Hepatocyte (in vitro differentiated cells): Measurements from ENCODE around the gene LONP1. TPM values are rescaled to one million over a fixed set of nuclear protein-coding genes. Genes with fewer than 3 reads are reported as not detected.
A peak's percentile ranks its signal among the peaks of the same experiment; 100 is the strongest.
"Not testable (repeated sequence)": the region's sequence is repeated elsewhere in the genome, so short reads cannot be mapped to it uniquely, and the experiment has no call there.

Source experiments
- DNase-seq: peaks from one replicate; pipeline ENCODE4 v3.0.0-alpha.2; 2016; ENCODE audit warnings: low spot score
- H2AFZ ChIP-seq: fragments of 200-600 bp; sonication (generic); 2 replicates; pipeline ENCODE4 v1.6.0; 2016; ENCODE audit warnings: antibody characterized with exemption, mild to moderate bottlenecking
- H3K27ac ChIP-seq: fragments of 200-600 bp; sonication (generic); 2 replicates; pipeline ENCODE4 v1.5.1; 2016; ENCODE audit warnings: mild to moderate bottlenecking
- H3K27me3 ChIP-seq: fragments of 200-600 bp; sonication (generic); 2 replicates; pipeline ENCODE4 v1.6.1; 2016
- H3K36me3 ChIP-seq: fragments of 200-600 bp; sonication (generic); replicated peaks from 2 replicates; pipeline ENCODE4 v1.5.1; 2016; ENCODE audit warnings: low read depth; ENCODE audit not compliant: insufficient read depth
- H3K4me1 ChIP-seq: fragments of 200-600 bp; sonication (generic); 2 replicates; pipeline ENCODE4 v1.5.1; 2016; ENCODE audit warnings: mild to moderate bottlenecking, moderate library complexity; ENCODE audit not compliant: insufficient read depth
- H3K4me2 ChIP-seq: fragments of 200-600 bp; sonication (generic); 2 replicates; pipeline ENCODE4 v1.6.0; 2016
- H3K4me3 ChIP-seq: fragments of 200-600 bp; sonication (generic); 2 replicates; pipeline ENCODE4 v1.5.1; 2016; ENCODE audit warnings: mild to moderate bottlenecking
- H3K79me2 ChIP-seq: fragments of 200-600 bp; sonication (generic); 2 replicates; pipeline ENCODE4 v1.6.0; 2017; ENCODE audit warnings: mild to moderate bottlenecking
- H3K9me2 ChIP-seq: fragments of 200-600 bp; sonication (generic); replicated peaks from 2 replicates; pipeline ENCODE4 v1.6.0; 2017; ENCODE audit warnings: mild to moderate bottlenecking; ENCODE audit not compliant: insufficient read depth
- H3K9me3 ChIP-seq: fragments of 200-600 bp; sonication (generic); 2 replicates; pipeline ENCODE4 v1.5.1; 2016; ENCODE audit warnings: low read depth, mild to moderate bottlenecking
- H4K20me1 ChIP-seq: fragments of 200-600 bp; sonication (generic); 2 replicates; pipeline ENCODE4 v1.6.0; 2016; ENCODE audit warnings: mild to moderate bottlenecking; ENCODE audit not compliant: insufficient read depth, poor library complexity, severe bottlenecking
- EZH2 ChIP-seq: fragments of 200-600 bp; sonication (generic); IDR thresholded peaks from 2 replicates; pipeline ENCODE4 v1.6.1; 2016; ENCODE audit warnings: antibody characterized with exemption, mild to moderate bottlenecking, borderline replicate concordance
- EZH2phosphoT487 ChIP-seq: fragments of 200-600 bp; sonication (generic); IDR thresholded peaks from one replicate; pipeline ENCODE4 v1.6.1; 2018; ENCODE audit warnings: antibody characterized with exemption, mild to moderate bottlenecking, low read depth, moderate library complexity; ENCODE audit not compliant: unreplicated experiment, severe bottlenecking
- WGBS: methylation state at CpG from one replicate; pipeline ENCODE4 v1.1.6; 2016; ENCODE audit warnings: low lambda C conversion rate; ENCODE audit errors: missing lambda C conversion rate; 5-methylcytosine and 5-hydroxymethylcytosine counted together
- polyA plus RNA-seq: library from polyadenylated mRNA; unstranded; fragments of >200 nt; fragmentation: Nextera tagmentation; extraction: Ambion mirVana; gene quantifications from 2 replicates; pipeline ENCODE4 v1.2.1, GENCODE V29; 2016
- total RNA-seq: library from RNA; depleted of rRNA; stranded (reverse); fragments of >200 nt; gene quantifications from 2 replicates; pipeline ENCODE4 v1.2.3, GENCODE V29; 2014
- TF ChIP-seq, protein P1 (sequence below): fragments of 200-600 bp; sonication (generic); IDR thresholded peaks from 2 replicates; pipeline ENCODE4 v1.5.1; 2016; ENCODE audit warnings: antibody characterized with exemption, mild to moderate bottlenecking; ENCODE audit not compliant: poor library complexity

The LONP1 gene
- total and polyA plus RNA-seq, 2 experiments from 2014 or later = 63.0 to 79.2 TPM

DNA sequence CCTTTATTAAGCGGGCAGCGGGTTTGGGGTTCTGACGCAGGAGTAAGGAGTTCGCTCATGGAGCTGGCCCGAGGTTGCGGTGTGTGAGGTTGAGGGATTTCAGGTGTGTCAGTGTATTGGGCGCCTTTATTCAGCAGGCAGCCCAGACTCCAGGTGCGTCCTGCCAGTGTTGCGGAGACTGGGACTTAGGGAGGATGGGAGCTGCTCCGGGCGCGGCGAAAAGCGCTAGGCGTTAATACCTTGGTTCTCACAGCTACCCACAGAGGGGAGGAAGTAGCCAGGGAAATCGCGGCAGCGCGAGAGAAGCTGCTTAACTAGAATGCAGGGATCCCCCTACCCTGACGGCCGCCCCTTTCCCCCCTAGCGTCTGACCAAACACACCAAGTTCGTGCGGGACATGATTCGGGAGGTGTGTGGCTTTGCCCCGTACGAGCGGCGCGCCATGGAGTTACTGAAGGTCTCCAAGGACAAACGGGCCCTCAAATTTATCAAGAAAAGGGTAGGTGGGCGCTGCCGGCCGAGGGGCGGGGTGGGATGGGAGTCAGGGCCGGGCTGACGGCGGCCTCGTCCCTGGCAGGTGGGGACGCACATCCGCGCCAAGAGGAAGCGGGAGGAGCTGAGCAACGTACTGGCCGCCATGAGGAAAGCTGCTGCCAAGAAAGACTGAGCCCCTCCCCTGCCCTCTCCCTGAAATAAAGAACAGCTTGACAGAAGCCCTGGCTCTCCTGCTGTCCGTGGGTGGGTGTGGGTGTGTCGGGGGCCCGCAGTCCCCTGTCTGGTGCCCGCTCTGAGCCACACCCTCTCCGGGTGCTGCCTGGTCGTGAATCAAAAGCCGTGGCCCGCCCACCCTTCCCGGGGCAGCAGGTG, 28.8 kb downstream of the LONP1 start:
- Histone ChIP-seq H3K9me3 (no peaks in the 10 kb centered on the region), H3K27me3 (no peaks in the 10 kb centered on the region), H3K4me3 (peak overlapping the region; percentile 70), H3K9me2 (no peaks in the 10 kb centered on the region), H2AFZ (no peak overlapping the region), H4K20me1 (peaks cover 59% of the 10 kb centered on the region), H3K4me2 (peak overlapping the region; percentile 99), H3K36me3 (no peaks in the 10 kb centered on the region), H3K79me2 (peaks cover 57% of the 10 kb centered on the region), H3K27ac (peak overlapping the region; percentile 96), H3K4me1 (peaks cover 8% of the 10 kb centered on the region)
- TF ChIP-seq EZH2phosphoT487 (no peak), EZH2 (no peak)
- TF ChIP-seq, protein P1, sequence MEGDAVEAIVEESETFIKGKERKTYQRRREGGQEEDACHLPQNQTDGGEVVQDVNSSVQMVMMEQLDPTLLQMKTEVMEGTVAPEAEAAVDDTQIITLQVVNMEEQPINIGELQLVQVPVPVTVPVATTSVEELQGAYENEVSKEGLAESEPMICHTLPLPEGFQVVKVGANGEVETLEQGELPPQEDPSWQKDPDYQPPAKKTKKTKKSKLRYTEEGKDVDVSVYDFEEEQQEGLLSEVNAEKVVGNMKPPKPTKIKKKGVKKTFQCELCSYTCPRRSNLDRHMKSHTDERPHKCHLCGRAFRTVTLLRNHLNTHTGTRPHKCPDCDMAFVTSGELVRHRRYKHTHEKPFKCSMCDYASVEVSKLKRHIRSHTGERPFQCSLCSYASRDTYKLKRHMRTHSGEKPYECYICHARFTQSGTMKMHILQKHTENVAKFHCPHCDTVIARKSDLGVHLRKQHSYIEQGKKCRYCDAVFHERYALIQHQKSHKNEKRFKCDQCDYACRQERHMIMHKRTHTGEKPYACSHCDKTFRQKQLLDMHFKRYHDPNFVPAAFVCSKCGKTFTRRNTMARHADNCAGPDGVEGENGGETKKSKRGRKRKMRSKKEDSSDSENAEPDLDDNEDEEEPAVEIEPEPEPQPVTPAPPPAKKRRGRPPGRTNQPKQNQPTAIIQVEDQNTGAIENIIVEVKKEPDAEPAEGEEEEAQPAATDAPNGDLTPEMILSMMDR = no peak
- DNase-seq = peak; percentile 57
- 7% methylated on average over 46 of the region's 54 CpGs for WGBS

DNA sequence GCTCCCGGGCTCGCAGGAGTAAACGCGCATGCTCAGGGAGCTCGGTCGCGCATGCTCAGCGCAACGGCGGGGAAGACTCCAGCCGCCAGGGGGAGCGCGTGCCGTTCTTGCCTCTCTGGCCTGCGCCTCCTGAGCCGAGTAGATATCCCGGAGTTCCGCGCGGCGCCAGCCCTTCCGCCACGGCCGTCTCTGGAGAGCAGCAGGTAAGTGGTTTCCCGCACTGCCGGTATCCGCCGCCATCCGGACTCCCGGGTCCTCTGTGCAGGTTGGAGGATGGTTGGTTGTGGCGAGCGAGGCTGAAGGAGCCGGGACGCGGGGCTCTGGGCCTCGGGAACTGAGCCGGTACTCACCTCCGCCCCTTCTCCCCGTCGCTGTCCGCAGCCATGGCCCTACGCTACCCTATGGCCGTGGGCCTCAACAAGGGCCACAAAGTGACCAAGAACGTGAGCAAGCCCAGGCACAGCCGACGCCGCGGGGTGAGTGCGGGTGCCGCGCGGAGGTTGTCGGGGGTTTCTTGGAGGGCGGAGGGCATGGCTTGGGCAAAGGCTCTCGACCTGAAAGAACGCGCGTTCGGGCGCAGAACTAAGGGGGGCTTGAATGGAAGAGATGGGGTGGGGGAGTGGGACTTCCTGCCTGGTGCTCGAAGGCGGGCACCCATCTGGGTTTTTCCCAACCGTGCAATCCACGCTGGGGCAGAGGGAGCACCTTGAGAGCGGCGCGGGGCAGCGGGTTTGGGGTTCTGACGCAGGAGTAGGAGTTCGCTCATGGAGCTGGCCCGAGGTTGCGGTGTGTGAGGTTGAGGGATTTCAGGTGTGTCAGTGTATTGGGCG, 29.6 kb downstream of the LONP1 start, which contains the start of gene RPL36:
TSS of gene RPL36 (plus strand) at position 171 of the 830 bp plus-strand sequence. CDS start at position 384, 213 bp downstream.
- no peak for TF ChIP-seq EZH2
- TF ChIP-seq, protein P1 = peak; percentile 95
- TF ChIP-seq EZH2phosphoT487 = no peak
- Histone ChIP-seq H3K27me3 (no peaks in the 10 kb centered on the region), H3K79me2 (peaks cover 51% of the 10 kb centered on the region), H3K36me3 (no peaks in the 10 kb centered on the region), H3K9me2 (no peaks in the 10 kb centered on the region), H4K20me1 (peaks cover 51% of the 10 kb centered on the region), H3K27ac (peak within 1 kb of the TSS; percentile 96), H2AFZ (peak within 1 kb of the TSS; percentile 77), H3K4me3 (peak within 1 kb of the TSS; percentile 70), H3K9me3 (no peaks in the 10 kb centered on the region), H3K4me1 (peaks cover 8% of the 10 kb centered on the region), H3K4me2 (peak within 1 kb of the TSS; percentile 99)
- DNase-seq = peak; percentile 99
- under 1% methylated on average over 69 of the region's 73 CpGs for WGBS

GRCh38 chr19:5688262-5688881, 31.6 kb downstream of the LONP1 start:
- DNase-seq, H3K4me2 ChIP-seq, H2AFZ ChIP-seq, H3K27ac ChIP-seq, H3K9me3 ChIP-seq, H3K4me1 ChIP-seq, H3K4me3 ChIP-seq, H3K9me2 ChIP-seq, H3K27me3 ChIP-seq, H3K36me3 ChIP-seq: not testable (repeated sequence)
- H4K20me1 ChIP-seq = peaks cover 31% of the 10 kb centered on the region
- 95% methylated on average over 13 of the region's 13 CpGs for WGBS
- peaks cover 32% of the 10 kb centered on the region for H3K79me2 ChIP-seq
